HCT116 (cell line): ENCODE data around the gene TEX19. TPM values are rescaled to one million over a fixed set of nuclear protein-coding genes. Genes with fewer than 3 reads are reported as not detected.
"Not testable (repeated sequence)": the region's sequence is repeated elsewhere in the genome, so short reads cannot be mapped to it uniquely, and the experiment has no call there.

ENCODE experiments used
- ATAC-seq: fragments of 200-7000 bp; cut with Tn5 transposase; 2 replicates; pipeline ENCODE4 v1.9.1; 2020; ENCODE audit warnings: mild to moderate bottlenecking, moderate library complexity
- BruUV-seq: library from RNA; stranded (reverse); fragments of 400-500 nt; replicated peaks from 2 replicates; lab custom pipeline; 2021; lab: Mats Ljungman, UMichigan
- CTCF ChIA-PET: fragments of 300-600 bp; sonication (Branson Sonifier 250); formaldehyde crosslinking; loops from one replicate; lab custom pipeline; 2021; ENCODE audit warnings: antibody characterized with exemption; lab: Charles Lee
- POLR2A ChIA-PET: fragments of 300-600, 350-600 bp; sonication (Branson Sonifier 250); formaldehyde crosslinking; loops from one replicate; lab custom pipeline; 2021; ENCODE audit warnings: antibody characterized with exemption; lab: Charles Lee
- RAD21 ChIA-PET, 2 experiments: fragments of 300-600 bp; sonication (Branson Sonifier 250); formaldehyde crosslinking; loops; one replicate each; lab custom pipeline; 2023; ENCODE audit warnings: low total read pairs in 2 of 2; ENCODE audit not compliant: uncharacterized antibody in 2 of 2, unreplicated experiment in 2 of 2, low non-redundant PET in 1 of 2; lab: Charles Lee
- DNase-seq: peaks from one replicate; pipeline ENCODE4 v3.0.0-alpha.2; 2010; ENCODE audit warnings: low read depth, low spot score
- H2AFZ ChIP-seq: fragments of 200-600 bp; shearing (Covaris generic), sonication (generic); 2 replicates; pipeline ENCODE4 v1.6.1; 2017; ENCODE audit warnings: low read depth, mixed run types, mixed read lengths, antibody characterized with exemption, low read length; ENCODE audit not compliant: poor library complexity, severe bottlenecking
- H3K27ac ChIP-seq: 2 replicates; pipeline ENCODE4 v1.5.1; 2012; ENCODE audit warnings: low read depth, low read length
- H3K27me3 ChIP-seq: fragments of 200-600 bp; sonication (generic); 2 replicates; pipeline ENCODE4 v1.6.1; 2016; ENCODE audit warnings: mixed run types, low read length, mixed read lengths; ENCODE audit not compliant: insufficient read depth
- H3K36me3 ChIP-seq, 2 experiments: fragments of 200-500 bp in 1 of 2; fragments of 200-600 bp in 1 of 2; sonication (Bioruptor generic) in 1 of 2; sonication (generic) in 1 of 2; 2 replicates each; pipeline versions ENCODE4 v1.5.1 to v1.6.1; 2014 to 2016; ENCODE audit warnings: low read length in 2 of 2, inconsistent platforms in 1 of 2, mixed read lengths in 1 of 2, mixed run types in 1 of 2; ENCODE audit not compliant: insufficient read depth in 2 of 2, control insufficient read depth in 1 of 2
- H3K4me1 ChIP-seq, 2 experiments: fragments of 200-600 bp in 1 of 2; sonication (generic) in 1 of 2; 2 replicates each; pipeline versions ENCODE4 v1.5.1 to v1.6.1; 2012 to 2017; ENCODE audit warnings: low read length in 2 of 2, inconsistent platforms in 1 of 2, mild to moderate bottlenecking in 1 of 2, mixed read lengths in 1 of 2, mixed run types in 1 of 2, moderate library complexity in 1 of 2; ENCODE audit not compliant: insufficient read depth in 2 of 2, control insufficient read depth in 1 of 2
- H3K4me2 ChIP-seq: fragments of 200-600 bp; sonication (generic); 2 replicates; pipeline ENCODE4 v1.6.1; 2017; ENCODE audit warnings: mixed run types, low read length, mixed read lengths
- H3K4me3 ChIP-seq, 2 experiments: fragments of 200-600 bp in 1 of 2; sonication (generic) in 1 of 2; replicated peaks in 1 of 2; 2 replicates each; pipeline ENCODE4 v1.5.1; 2011 to 2016; ENCODE audit warnings: low read length in 2 of 2, control low read depth in 1 of 2, low read depth in 1 of 2, mild to moderate bottlenecking in 1 of 2, mixed read lengths in 1 of 2, mixed run types in 1 of 2
- H3K79me2 ChIP-seq: fragments of 200-600 bp; sonication (generic); 2 replicates; pipeline ENCODE4 v1.6.1; 2017; ENCODE audit warnings: mild to moderate bottlenecking, mixed run types, low read length, moderate library complexity, mixed read lengths; ENCODE audit not compliant: insufficient read depth
- H3K9ac ChIP-seq: fragments of 200-600 bp; sonication (generic); 2 replicates; pipeline ENCODE4 v1.6.1; 2016; ENCODE audit warnings: low read length, mixed read lengths
- H3K9me2 ChIP-seq: fragments of 200-600 bp; sonication (generic), shearing (Covaris generic); 2 replicates; pipeline ENCODE4 v1.6.1; 2017; ENCODE audit warnings: mixed run types, mild to moderate bottlenecking, moderate library complexity; ENCODE audit not compliant: insufficient read depth
- H3K9me3 ChIP-seq, 2 experiments: fragments of 200-500 bp in 1 of 2; fragments of 200-600 bp in 1 of 2; sonication (Bioruptor generic) in 1 of 2; sonication (generic) in 1 of 2; 2 replicates each; pipeline ENCODE4 v1.6.1; 2014 to 2017; ENCODE audit warnings: low read length in 2 of 2, mixed read lengths in 2 of 2, inconsistent platforms in 1 of 2, low read depth in 1 of 2, mild to moderate bottlenecking in 1 of 2, mixed run types in 1 of 2, moderate library complexity in 1 of 2; ENCODE audit not compliant: control insufficient read depth in 1 of 2, insufficient read depth in 1 of 2
- H4K20me1 ChIP-seq: fragments of 200-600 bp; sonication (generic), shearing (Covaris generic); 2 replicates; pipeline ENCODE4 v1.6.1; 2017; ENCODE audit warnings: mixed run types, mild to moderate bottlenecking, moderate library complexity; ENCODE audit not compliant: insufficient read depth
- CTCF ChIP-seq, 3 experiments: fragments of 200-600 bp in 1 of 3; sonication (generic) in 1 of 3; IDR thresholded peaks in 2 of 3; conservative IDR thresholded peaks in 1 of 3; 2 replicates each; pipeline ENCODE4 v1.5.1; 2012 to 2017; ENCODE audit warnings: low read depth in 2 of 3, low read length in 2 of 3, antibody characterized with exemption in 1 of 3, borderline replicate concordance in 1 of 3, control low read depth in 1 of 3, mild to moderate bottlenecking in 1 of 3, mixed read lengths in 1 of 3, mixed run types in 1 of 3, moderate library complexity in 1 of 3; ENCODE audit not compliant: insufficient read depth in 1 of 3
- EZH2 ChIP-seq: fragments of 200-600 bp; sonication (generic); IDR thresholded peaks from 2 replicates; pipeline ENCODE4 v1.6.1; 2017; ENCODE audit warnings: antibody characterized with exemption, mixed run types
- RAD21 ChIP-seq: IDR thresholded peaks from 2 replicates; pipeline ENCODE4 v1.6.1; 2012; ENCODE audit warnings: low read depth, mild to moderate bottlenecking
- REST ChIP-seq: IDR thresholded peaks from 2 replicates; pipeline ENCODE4 v1.6.1; 2012; ENCODE audit warnings: low read depth
- SRF ChIP-seq: IDR thresholded peaks from 2 replicates; pipeline ENCODE4 v1.6.1; 2012; ENCODE audit warnings: low read depth
- YY1 ChIP-seq: IDR thresholded peaks from 2 replicates; pipeline ENCODE4 v1.6.1; 2011; ENCODE audit warnings: low read length, low read depth, moderate library complexity, mild to moderate bottlenecking; ENCODE audit not compliant: insufficient replicate concordance; ENCODE audit errors: extremely low read depth
- ZBTB33 ChIP-seq: IDR thresholded peaks from 2 replicates; pipeline ENCODE4 v1.6.1; 2011; ENCODE audit warnings: mild to moderate bottlenecking, low read length, moderate library complexity; ENCODE audit not compliant: insufficient replicate concordance; ENCODE audit errors: extremely low read depth
- intact Hi-C: fragments of 100-400 bp; cut with micrococcal nuclease; formaldehyde crosslinking; loops from 2 replicates; pipeline ENCODE4 v1.10.0; 2022
- total RNA-seq: library from RNA; stranded (reverse); gene quantifications from one replicate; pipeline ENCODE4 v1.2.1, GENCODE V29; 2021; ENCODE audit not compliant: unreplicated experiment

TEX19 gene
- total RNA-seq, 1 experiment from 2014 or later: 2.1 TPM

- Histone ChIP-seq H3K4me2 (no peak overlapping the region), H3K36me3 (peaks cover 0 to 7% of the 10 kb centered on the region in 2 experiments; a peak in 2 of 4 replicates), H3K9ac (no peak overlapping the region), H3K4me1 (peaks cover 14 to 21% of the 10 kb centered on the region in 2 experiments), H3K27ac (no peak overlapping the region), H3K9me2 (no peaks in the 10 kb centered on the region), H4K20me1 (peaks cover 6% of the 10 kb centered on the region; the same call in 1 of the 2 replicates), H3K4me3 (no peak overlapping the region), H3K9me3 (no peaks in the 10 kb centered on the region), H2AFZ (no peak overlapping the region), H3K79me2 (no peaks in the 10 kb centered on the region; the same call in 1 of the 2 replicates), H3K27me3 (no peaks in the 10 kb centered on the region)
- DNase-seq: no peak
- POLR2A ChIA-PET: no interaction called here
- BruUV-seq: no TSS peak
- CTCF ChIA-PET: no interaction called here
- ATAC-seq: no peak
- intact Hi-C loops: loop anchor here (10.0 kb wide), 2 partner anchors 143 to 377 kb away; partner anchors contain the start of genes DCXR and RAC3
- TF ChIP-seq ZBTB33: no peak
- TF ChIP-seq CTCF (IDR thresholded peaks at IDR 0.05 in 2 of 3, conservative IDR thresholded peaks at IDR 0.05 in 1 of 3; ENCODE audit: borderline replicate concordance in 1 of 3, insufficient read depth in 1 of 3, low read depth in 2 of 3, low read length in 2 of 3): no peak
- TF ChIP-seq RAD21: no peak
- no peak for TF ChIP-seq SRF
- no peak for TF ChIP-seq EZH2
- TF ChIP-seq REST: no peak
- no peak for TF ChIP-seq YY1
- RAD21 ChIA-PET: no interaction called here
Measured at GRCh38 chr17:82411396-82412053, 52.5 kb downstream of the TEX19 start.

- H2AFZ ChIP-seq, H4K20me1 ChIP-seq, BruUV-seq, H3K4me2 ChIP-seq, H3K79me2 ChIP-seq, DNase-seq, POLR2A ChIA-PET, ATAC-seq, CTCF ChIA-PET, H3K4me3 ChIP-seq, H3K9me2 ChIP-seq, H3K27ac ChIP-seq, H3K9ac ChIP-seq, H3K9me3 ChIP-seq, H3K36me3 ChIP-seq, RAD21 ChIA-PET, H3K27me3 ChIP-seq: not testable (repeated sequence)
- intact Hi-C loops: loop anchor here (10.0 kb wide), 2 partner anchors 143 to 377 kb away; partner anchors contain the start of genes DCXR and RAC3
- peaks cover 9 to 15% of the 10 kb centered on the region in 2 experiments for H3K4me1 ChIP-seq
Measured at GRCh38 chr17:82412081-82412480, 53.0 kb downstream of the TEX19 start.
